ENCODE measurements around the gene PPP1R16B.
A peak's percentile ranks its signal among the peaks of the same experiment; 100 is the strongest.
"Not testable (repeated sequence)": the region's sequence is repeated elsewhere in the genome, so short reads cannot be mapped to it uniquely, and the experiment has no call there.

The PPP1R16B gene

DNA sequence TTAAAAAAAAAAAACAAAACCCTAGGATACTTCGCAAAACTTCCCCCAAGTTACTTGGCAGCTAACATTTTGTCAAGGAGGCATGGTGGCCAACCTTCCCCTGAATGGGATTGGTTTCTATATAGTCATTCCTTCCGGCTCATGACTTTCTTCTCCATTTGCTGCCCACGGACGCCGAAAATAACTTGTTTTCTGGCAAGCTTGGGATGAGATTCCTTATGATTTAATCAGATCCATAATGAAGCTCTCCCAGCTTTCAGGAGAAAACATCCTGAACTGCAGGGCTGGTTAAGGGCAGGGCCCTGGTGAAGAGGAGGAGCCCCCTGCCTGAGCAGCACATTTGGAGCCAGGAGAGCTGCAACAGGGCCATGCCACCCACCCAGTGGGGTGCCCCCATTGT lies 49.9 kb downstream of the PPP1R16B start:
- DNase-seq: no peak

DNA sequence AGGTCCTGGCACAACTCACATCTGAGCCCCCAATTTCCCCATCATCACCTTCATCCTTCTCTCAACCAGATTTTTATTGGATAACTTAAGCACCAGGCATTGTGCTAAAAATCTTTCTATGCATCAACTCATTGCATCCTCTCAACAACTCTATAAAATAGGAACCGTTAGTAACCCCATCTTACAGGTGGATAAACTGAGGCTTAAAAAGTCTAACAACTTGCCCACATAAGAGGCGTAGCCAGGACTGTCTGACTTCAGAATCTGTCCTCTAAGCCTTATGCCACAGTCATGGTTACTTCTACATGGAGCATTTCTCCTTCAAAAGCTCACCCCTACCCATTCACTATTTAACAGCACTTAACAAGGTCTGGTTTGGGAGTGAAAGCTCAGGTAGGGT lies 51.1 kb downstream of the PPP1R16B start:
- no peak for DNase-seq

DNA sequence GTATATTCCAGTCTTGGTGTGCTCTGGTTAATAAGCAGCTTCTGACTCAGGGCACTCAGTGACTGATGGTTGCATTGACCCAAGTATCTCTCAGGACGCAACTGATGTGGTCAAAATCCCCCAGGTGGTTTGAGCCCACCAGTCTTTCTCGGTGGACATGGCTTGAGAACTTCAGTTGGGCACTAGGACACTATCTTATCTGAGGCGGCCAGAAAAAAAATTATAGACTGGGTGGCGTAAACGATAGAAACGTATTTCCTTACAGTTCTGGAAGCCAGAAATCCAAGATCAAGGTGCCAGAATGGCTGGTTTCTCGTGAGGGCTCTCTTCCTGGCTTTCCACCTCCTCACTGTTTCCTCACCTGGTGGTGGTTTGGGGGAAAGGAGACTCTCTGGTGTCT lies 52.2 kb downstream of the PPP1R16B start:
- DNase-seq: no peak

DNA sequence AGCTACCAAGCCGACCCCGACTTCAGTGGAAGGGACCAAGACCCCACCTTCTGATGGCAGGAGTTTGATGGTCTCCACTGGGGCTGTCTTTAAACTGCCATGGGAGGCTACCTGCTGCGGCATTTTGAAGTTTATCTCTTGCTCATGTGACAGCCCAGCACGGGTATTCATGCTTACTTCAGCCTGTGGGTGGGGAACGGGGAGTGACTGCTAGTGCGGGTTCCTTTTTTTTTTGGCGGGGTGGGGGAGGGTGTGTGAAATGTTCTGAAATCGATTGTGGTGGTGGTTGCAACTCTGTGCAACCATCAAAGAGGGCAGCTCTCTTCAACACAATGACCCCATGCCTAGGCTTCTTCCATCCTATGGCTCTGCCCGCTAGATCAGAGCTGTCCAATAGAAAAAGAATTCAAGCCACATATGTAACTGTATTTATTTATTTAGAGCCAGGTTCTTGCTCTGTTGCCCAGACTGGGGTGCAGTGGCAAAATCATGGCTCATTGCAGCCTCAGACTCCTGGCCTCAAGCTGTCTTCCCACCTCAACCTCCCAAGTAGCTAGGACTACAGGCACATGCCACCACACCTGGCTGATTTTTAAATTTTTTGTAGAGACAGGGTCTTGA lies 53.7 kb downstream of the PPP1R16B start:
- peak; percentile 48 for DNase-seq

DNA sequence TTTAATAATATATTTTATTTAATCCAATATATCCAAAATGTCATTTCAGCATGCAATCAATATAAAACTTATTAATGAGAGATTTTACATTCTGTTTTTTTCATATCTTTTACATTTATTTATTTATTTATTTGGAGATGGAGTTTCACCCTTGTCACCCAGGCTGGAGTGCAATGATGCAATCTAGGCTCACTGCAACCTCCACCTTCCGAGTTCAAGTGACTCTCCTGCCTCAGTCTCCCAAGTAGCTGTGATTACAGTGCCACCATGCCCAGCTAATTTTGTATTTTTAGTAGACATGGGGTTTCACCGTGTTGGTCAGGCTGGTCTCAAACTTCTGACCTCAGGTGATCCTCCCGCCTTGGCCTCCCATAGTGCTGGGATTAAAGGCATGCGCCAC lies 54.4 kb downstream of the PPP1R16B start:
- not testable (repeated sequence) for DNase-seq

DNA sequence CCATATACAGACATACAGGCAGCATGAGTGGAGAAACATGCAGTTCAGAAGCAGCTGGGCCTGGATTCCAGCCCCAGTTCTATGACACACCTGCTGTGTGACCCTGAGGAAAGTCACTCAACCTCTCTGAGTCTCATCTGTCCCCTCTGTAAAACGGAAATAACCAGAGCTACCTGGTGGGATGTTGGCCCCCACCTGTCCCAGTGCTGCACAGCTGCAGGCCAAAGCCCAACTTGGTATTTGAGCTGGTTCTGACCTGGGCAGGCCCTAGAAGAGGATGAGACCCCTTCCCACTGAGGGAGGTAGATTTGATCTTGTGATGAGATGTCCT lies 55.5 kb downstream of the PPP1R16B start:
- DNase-seq: no peak

DNA sequence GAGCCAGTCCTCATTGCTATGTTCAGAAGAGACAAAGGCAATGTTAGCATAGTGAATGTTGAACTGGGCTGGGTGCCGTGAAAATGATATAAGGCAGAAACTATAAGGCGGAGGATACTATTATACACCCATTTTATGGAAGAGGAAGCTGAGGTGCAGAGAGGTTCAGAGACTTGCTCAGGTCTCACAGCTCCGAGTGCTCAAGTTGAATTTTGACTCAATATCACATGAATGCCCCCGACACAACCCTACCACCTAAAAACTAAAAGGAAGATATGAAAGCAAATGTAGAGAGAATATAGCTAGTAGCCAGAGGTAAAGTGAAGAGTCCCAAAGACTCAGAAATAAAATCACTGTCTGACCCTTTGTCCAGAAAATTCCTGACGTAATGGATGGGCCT lies 56.7 kb downstream of the PPP1R16B start:
- no peak for DNase-seq

DNA sequence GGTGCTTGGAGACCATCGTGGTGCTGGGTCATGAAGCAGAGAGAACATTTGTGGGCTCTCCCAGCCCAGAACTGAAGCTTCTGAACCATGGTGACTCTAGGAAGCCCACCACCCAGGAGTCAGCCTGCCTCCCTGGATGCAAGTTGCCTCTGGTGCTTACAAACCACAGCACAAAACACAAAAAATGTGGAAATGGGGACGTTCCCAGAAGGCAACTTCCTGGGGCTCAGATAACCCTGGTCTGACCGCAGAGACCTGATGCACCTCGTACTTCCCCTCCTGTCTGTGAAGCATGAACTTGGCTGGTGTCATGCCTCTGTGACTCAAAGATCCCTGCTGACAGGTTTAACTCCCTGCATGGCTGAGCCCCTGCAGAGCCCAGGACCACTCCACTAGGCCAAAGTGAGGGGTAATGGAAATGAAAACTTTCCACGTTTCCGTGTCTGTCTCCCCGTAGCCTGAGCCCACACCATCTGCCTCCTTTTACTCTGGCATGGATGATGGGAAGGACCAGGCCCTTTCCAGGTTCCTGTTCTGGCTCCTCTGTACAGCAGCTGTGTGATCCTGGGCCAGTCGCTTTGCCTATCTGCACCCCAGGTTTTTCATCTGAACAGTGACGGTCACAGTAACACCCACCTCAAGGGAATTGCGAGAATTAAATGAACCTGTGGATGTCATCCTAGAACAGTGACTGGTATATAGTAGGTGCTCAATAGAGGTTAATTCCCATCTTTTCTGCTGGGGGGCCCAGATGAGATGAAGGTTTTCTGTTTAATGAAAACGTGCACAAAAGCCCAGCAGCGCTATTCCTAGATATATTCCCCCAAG lies 57.7 kb downstream of the PPP1R16B start:
- DNase-seq: peak; percentile 69

DNA sequence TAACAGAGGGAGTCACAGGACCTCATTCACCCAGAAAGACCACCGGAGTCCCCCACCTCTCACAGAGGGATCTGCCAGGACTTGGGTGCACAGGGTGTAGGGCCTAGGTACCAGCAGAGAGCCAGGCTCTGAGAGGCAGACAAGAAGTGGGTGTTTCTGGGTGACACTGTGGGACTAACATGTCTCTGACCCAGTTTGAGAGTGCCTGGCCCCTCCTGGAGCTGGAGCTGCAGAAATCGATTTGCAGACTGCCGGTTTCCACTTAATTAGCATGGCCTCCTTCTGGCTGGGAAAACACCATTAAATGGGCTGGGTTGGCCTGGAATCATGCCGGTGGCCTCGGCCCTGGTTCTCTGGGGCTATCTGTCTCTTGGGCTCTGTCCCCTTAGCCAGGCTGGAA lies 59.2 kb downstream of the PPP1R16B start:
- DNase-seq: no peak

DNA sequence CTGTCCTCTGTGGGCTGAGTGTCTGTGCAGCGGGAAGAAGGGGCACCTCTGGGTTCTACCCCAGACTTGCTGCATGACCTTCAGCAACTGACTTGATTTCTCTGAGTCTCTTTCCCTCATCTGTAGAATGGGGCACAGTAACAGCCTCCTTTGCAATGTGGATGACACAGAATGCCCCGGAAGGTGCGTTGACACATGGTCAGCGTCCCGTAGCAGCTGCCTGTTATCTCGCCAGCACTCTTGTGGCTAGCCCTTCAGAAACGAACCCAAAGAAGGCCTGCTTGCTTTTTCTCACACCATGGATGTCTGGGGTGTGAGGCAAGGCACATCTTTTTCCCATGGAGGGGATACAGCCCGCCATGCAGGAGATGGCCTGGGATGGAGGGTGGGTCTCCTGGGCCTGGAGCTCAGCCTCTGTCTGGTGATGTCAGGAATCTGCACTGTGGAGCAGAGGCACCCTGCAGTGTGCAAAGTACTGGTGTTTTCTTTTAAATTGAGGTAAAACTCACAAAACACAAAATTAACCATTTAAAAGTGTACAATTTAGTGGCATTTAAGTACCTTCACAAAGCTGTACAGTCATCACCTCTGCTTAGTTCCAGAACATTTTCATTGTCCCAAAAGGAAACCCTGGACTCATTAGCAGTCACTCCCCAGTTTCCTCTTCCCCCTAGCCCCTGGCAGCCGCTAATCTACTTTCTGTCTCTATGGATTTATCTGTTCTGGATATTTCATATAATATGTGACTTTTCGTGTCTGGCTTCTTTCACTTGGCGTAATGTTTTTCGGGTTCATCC lies 61.0 kb downstream of the PPP1R16B start:
- DNase-seq: no peak

DNA sequence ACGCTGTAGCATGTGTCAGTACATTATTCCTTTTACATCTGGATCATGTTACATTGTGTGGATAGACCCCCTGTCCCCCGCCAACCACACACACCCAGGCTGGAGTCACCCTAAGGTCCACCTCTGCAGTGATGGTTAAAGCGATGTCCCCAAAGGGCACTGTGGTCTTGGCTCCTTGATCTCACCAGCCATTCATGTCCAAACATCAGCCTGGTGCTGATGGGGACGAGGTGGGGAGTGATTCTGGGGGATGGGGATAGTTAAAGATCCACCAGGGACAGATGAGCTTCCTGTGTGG lies 61.5 kb downstream of the PPP1R16B start:
- DNase-seq: no peak

DNA sequence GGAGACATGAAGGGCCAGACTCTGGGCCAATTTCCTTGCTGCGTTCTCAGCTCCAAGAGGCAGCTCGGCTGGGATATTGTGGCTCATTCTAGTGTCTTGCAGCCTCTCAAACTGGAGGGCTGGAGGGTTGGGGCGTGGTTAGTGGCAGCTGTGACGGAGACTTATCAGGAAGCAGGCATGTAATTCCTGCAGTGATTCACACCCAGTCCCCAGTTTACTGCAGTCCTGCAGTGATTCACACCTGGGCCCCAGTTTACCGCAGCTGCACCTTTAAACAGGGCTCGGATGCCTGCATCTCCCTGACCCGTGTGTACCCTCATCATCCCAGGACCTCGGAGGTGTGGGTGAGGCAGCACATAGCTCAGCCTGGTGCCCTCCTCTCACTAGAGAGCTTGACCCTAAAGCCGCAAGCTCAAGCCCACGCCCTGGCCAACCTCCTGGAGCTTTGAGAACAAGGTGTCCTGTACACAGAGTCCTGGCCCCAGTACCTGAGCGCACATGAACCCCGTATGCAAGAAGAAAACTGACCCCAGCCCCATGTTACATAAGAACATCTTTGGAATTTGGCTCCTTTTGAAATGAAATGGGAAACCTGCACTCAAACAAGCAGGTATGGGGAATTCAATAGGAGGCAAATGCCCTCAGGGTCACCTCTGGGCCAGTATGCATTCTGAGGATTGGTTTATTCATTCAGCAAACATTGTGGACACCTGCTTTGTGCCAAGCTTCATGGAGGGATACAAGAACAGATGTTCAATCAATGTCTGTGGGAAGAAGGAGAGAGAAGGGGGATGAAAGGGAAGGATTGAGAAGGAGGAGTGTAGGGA lies 65.4 kb downstream of the PPP1R16B start:
- DNase-seq: peak; percentile 53

DNA sequence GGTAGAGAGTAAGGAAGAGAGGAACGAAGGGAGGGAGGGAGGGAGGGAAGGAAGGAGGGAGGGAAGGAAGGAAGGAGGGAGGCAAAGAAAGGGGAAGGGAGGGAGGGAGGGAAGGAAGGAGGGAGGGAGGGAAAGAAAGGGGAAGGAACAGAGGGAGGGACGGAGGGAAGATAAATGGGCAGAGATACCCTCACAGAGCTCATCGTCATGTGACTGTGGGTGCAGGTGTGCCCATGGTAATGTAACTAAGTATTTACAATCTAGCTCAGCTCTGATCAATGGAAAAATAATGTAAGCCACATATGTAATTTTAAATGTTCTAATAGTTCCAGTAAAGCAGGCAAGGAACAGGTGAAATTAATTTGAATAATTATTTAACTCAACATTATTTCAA lies 66.1 kb downstream of the PPP1R16B start:
- no peak for DNase-seq

DNA sequence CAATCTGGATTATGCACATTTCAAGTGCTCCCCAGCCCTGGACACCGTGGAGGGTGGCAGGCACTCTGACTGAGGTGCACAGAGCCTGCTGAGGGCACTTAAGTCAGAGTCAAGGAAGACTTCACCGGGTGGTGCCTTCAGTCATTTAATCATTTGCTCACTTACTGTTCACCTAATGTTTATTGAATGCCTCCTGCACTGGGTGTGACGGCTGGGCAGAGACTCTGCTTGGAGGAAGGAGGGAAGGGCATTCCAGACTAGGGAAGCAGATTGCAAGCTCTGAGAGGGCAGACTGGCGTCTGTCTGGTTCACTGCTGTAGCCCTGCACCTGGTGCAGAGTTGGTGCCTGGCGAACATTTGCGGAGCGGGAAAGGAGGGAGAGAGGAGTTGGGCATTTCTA lies 66.5 kb downstream of the PPP1R16B start:
- no peak for DNase-seq

DNA sequence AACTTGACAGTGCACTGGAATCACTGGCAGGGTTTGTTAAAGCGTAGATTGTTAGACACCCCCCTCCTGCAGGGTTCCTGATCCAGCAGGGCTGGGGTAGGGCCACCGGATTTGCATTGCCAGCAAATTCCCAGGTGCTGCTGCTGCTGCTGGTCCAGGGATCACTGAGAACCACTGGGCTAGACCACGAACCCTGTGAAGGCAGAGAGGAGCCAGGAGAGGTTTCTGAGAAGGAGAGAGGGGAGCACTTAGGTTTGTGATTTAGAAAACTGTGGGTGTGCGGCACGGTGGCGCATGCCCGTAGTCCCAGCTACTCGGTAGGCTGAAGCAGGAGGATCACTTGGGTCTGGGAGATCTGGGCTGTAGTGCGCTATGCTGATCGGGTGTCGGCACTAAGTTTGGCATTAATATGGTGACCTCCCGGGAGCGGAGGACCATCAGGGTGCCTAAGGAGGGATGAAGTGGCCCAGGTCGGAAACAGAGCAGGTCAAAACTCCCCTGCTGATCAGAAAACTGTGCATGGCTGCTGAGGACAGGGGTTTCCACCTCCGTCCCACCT lies 67.1 kb downstream of the PPP1R16B start:
- DNase-seq: peak; percentile 46

DNA sequence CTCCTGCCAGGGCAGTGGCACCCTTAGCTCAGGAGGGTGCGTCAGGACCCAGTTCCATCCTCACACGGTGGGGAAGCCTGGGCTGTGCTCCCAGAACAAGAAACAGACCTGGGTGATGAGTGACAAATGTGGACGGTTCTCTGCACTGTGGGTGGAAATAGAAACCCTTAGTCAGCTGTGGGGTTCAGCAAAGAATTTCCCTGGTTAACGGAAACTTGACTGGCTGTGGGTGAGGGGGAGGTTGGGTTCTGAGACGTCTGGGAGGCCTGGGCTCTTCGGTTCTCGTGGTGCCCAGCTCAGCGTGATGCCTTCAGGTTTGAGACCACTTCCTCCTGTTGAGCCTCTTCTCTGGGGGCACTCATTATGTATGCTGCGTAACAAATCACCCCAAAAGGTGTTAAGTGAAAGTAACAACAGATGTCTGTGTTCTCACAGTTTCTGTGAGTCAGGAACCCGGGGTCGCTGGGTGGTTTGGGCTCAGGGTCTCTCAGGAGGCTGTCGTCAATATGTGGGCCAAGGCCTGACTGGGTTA lies 67.6 kb downstream of the PPP1R16B start:
- peak; percentile 88 for DNase-seq

DNA sequence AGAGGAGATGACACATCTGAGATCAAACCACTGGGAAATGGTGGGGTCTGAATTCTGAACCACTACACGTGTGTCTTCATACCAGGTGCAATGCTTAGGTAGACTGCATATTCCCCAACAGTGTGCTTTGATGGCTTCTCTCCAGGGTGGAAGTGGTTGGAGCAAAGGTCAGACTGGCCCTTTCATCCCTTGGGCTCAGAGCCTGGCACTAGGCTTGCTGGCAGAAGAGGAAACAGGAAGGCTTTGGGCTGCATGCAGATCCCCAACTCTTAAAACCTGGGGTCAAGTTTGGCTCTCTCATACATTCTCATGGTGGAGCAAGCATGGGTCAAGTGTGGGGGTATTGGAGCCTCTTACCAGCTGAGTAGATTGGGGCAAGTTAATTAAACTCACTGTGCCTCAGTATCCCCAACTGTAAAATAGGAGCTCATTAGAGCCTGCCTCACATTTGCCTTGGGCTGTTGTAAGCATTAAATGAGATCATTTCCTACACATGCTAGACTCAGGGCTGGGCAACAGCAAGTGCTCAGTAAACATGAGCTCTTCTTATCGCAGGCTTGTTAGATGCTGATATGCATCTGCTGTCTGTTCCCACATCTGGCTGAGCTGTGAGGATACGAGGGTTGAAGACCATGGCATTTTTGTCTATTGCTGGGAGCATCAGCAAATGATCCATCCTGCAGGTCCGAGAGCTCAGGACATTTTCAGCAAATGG lies 69.1 kb downstream of the PPP1R16B start:
- DNase-seq: no peak

DNA sequence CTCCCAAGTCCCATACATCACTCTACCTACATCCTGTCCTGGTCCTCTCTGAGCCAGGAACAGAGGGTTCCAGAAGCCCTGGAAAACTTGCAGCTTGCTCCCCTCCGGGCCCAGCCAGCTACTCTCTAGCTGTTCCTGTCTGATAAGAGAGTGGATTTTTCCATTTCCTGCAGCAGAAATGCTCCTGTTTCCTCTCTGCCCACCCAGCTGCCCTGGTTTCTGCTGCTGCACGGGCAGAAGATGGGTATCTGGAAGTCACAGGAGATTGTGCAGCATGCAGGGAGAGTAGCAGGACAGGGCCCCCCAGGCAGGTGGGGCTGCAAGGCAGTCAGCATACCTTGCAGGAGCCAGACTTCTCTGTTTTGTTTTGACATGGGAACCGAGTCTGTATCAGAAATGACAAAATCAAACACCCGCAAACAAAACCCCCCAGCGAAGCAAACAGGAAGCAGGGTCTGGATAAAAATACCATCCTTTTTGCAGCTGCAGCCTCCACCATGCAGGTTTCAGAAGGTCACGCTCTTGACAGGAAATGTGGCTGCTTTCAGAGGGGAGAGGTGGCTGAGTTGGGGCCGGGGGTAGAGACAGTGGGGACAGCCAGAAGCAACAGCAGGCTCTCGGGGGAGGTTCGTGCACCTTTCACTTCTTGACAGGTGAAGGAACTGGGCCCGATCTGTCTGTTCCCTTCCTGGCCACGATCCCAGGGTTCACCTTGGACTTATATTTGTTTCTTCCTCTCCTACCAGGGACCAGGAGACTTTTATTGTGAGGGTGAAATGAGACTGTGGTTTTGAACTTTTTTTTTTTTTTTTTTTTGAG lies 69.9 kb downstream of the PPP1R16B start:
- DNase-seq: peak; percentile 48

DNA sequence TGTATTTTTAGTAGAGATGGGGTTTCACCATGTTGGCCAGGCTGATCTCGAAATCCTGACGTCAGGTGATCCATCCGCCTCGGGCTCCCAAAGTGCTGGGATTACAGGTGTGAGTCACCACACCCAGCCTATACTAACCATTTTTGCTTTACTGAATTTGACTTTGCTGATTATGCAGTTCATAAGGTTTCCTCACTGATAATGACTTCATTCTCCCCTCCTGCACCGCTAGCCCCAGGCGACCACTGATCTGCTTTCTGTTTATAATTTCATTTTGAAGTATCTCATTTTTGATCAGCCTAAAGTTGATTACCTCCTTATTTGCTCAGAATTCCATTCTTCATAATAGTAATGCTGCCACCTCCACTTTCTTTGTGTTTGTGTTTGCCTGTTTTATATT lies 72.0 kb downstream of the PPP1R16B start:
- no peak for DNase-seq

DNA sequence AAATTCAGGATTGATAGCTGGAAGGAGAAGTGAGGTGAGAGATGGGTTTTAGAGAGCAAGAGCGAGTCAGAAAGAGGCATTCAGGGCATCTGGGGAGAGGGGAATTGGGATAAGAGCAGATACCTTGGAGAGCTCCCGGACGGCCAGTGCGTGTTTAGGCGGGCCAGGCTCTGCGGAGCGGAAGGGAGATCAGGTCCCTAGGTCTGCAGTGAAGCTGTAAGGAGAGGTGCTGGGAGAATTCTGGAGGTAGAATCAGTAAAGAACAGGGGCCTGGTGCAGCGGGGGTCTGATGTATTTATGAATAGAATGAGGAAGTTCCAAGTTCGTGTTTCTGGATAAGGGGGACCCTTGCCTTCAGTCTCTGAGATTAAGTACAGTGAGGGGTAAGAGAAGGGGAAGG lies 73.4 kb downstream of the PPP1R16B start:
- DNase-seq: no peak
